ENCODE measurements around the gene ZKSCAN5. TPM values are rescaled to one million over a fixed set of nuclear protein-coding genes. Genes with fewer than 3 reads are reported as not detected.

Gene ZKSCAN5
- polyA plus RNA-seq, 1 donor from 2014 or later = 18.6 TPM

- Histone ChIP-seq H3K27ac (ENCODE audit: low read length) (no peak overlapping the region), H4K20me1 (ENCODE audit: insufficient read depth) (no peaks in the 10 kb centered on the region), H3K4me2 (ENCODE audit: low read length) (no peak overlapping the region), H3K4me3 (ENCODE audit: low read length) (no peak overlapping the region), H3K9me2 (ENCODE audit: insufficient read depth, low read length) (no peaks in the 10 kb centered on the region), H2AFZ (ENCODE audit: low read depth, low read length) (no peak overlapping the region), H3K9ac (ENCODE audit: low read length) (no peak overlapping the region), H3K9me3 (ENCODE audit: low read length) (no peaks in the 10 kb centered on the region), H3K36me3 (ENCODE audit: insufficient read depth, low read length) (peaks cover 8% of the 10 kb centered on the region), H3K79me2 (replicated peaks; ENCODE audit: insufficient read depth, low read length) (no peaks in the 10 kb centered on the region), H3K27me3 (ENCODE audit: insufficient read depth, low read depth, low read length) (no peaks in the 10 kb centered on the region), H3F3A (ENCODE audit: insufficient read depth, low read length, poor library complexity, severe bottlenecking) (no peaks in the 10 kb centered on the region)
- TF ChIP-seq MXI1 (conservative IDR thresholded peaks at IDR 0.05; ENCODE audit: poor library complexity, severe bottlenecking) = no peak
- no peak for TF ChIP-seq EZH2 (IDR thresholded peaks at IDR 0.05; ENCODE audit: borderline replicate concordance, insufficient read depth, low read length, poor library complexity, severe bottlenecking)
- TF ChIP-seq RAD21 (conservative IDR thresholded peaks at IDR 0.05) = no peak
- TF ChIP-seq TAF1 (IDR thresholded peaks at IDR 0.05; ENCODE audit: low read depth) = no peak
- no peak for TF ChIP-seq SMC3 (conservative IDR thresholded peaks at IDR 0.05; ENCODE audit: poor library complexity)
- TF ChIP-seq EP300 (conservative IDR thresholded peaks at IDR 0.05; ENCODE audit: poor library complexity, severe bottlenecking) = no peak
- no peak for TF ChIP-seq POLR2AphosphoS5 (IDR thresholded peaks at IDR 0.05)
- TF ChIP-seq CTCF (IDR thresholded peaks at IDR 0.05; ENCODE audit: poor library complexity, severe bottlenecking) = no peak
- no peak for TF ChIP-seq REST (IDR thresholded peaks at IDR 0.05; ENCODE audit: borderline replicate concordance)
Observed at GRCh38 chr7:99489235-99489634, 15.2 kb upstream of the ZKSCAN5 start.

- Histone ChIP-seq H3K9me3 (ENCODE audit: low read length) (no peaks in the 10 kb centered on the region), H2AFZ (ENCODE audit: low read depth, low read length) (no peak overlapping the region), H3F3A (ENCODE audit: insufficient read depth, low read length, poor library complexity, severe bottlenecking) (no peaks in the 10 kb centered on the region), H3K9me2 (ENCODE audit: insufficient read depth, low read length) (no peaks in the 10 kb centered on the region), H3K9ac (ENCODE audit: low read length) (no peak overlapping the region), H3K4me3 (ENCODE audit: low read length) (no peak overlapping the region), H3K4me2 (ENCODE audit: low read length) (no peak overlapping the region), H3K36me3 (ENCODE audit: insufficient read depth, low read length) (peaks cover 10% of the 10 kb centered on the region), H4K20me1 (ENCODE audit: insufficient read depth) (no peaks in the 10 kb centered on the region), H3K27ac (ENCODE audit: low read length) (no peak overlapping the region), H3K79me2 (replicated peaks; ENCODE audit: insufficient read depth, low read length) (no peaks in the 10 kb centered on the region), H3K27me3 (ENCODE audit: insufficient read depth, low read depth, low read length) (no peaks in the 10 kb centered on the region)
- TF ChIP-seq REST (IDR thresholded peaks at IDR 0.05; ENCODE audit: borderline replicate concordance) = no peak
- no peak for TF ChIP-seq MXI1 (conservative IDR thresholded peaks at IDR 0.05; ENCODE audit: poor library complexity, severe bottlenecking)
- TF ChIP-seq EP300 (conservative IDR thresholded peaks at IDR 0.05; ENCODE audit: poor library complexity, severe bottlenecking) = no peak
- TF ChIP-seq SMC3 (conservative IDR thresholded peaks at IDR 0.05; ENCODE audit: poor library complexity) = no peak
- TF ChIP-seq POLR2AphosphoS5 (IDR thresholded peaks at IDR 0.05) = no peak
- no peak for TF ChIP-seq EZH2 (IDR thresholded peaks at IDR 0.05; ENCODE audit: borderline replicate concordance, insufficient read depth, low read length, poor library complexity, severe bottlenecking)
- no peak for TF ChIP-seq CTCF (IDR thresholded peaks at IDR 0.05; ENCODE audit: poor library complexity, severe bottlenecking)
Observed at GRCh38 chr7:99490878-99491277, 13.6 kb upstream of the ZKSCAN5 start.
